ENCODE results near the gene PPP1R13B.

PPP1R13B gene

DNA sequence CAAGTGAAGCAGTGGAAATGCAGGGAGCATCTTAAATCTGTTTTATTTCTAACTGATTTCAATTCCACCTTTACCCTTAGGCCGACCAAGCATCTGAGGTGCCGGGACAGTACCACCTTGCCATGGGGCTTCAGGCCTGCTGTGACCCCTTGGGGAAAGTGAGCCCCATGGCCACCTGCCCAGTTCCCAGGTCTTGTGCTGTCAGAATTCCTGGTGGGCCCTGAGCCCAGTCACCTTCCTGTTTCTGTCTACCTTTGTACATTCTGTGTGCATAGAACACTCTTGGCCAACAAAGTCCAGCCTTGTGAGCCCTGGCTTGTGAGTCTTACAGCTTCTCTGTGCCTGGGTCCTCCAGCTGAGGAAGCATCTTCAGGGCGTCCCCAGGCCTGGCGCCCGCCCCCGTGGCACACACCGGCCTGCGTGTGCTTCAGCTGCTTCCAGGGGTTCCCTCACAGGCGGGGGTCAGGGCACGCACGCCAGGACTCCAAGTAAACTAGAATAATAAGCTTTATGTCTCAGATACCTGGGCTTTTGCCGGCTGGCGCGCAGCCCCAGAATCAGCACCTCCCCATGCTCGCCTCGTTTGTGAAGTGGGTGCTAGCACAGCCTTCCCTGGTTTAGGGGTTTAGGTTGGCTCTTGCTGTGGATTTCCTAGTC is 121.5 kb downstream of the PPP1R13B start:
- no peak for DNase-seq (ENCODE audit: low spot score)
- TF ChIP-seq, protein P1, sequence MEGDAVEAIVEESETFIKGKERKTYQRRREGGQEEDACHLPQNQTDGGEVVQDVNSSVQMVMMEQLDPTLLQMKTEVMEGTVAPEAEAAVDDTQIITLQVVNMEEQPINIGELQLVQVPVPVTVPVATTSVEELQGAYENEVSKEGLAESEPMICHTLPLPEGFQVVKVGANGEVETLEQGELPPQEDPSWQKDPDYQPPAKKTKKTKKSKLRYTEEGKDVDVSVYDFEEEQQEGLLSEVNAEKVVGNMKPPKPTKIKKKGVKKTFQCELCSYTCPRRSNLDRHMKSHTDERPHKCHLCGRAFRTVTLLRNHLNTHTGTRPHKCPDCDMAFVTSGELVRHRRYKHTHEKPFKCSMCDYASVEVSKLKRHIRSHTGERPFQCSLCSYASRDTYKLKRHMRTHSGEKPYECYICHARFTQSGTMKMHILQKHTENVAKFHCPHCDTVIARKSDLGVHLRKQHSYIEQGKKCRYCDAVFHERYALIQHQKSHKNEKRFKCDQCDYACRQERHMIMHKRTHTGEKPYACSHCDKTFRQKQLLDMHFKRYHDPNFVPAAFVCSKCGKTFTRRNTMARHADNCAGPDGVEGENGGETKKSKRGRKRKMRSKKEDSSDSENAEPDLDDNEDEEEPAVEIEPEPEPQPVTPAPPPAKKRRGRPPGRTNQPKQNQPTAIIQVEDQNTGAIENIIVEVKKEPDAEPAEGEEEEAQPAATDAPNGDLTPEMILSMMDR (IDR thresholded peaks at IDR 0.05; ENCODE audit: extremely low read depth, insufficient read depth, missing control alignments), result no peak
- in situ Hi-C loops (cut with MboI; ENCODE audit: low pct_unique_long_range_greater_than_20kb, low sequenced_read_pairs, unreplicated experiment), result no loop called here

DNA sequence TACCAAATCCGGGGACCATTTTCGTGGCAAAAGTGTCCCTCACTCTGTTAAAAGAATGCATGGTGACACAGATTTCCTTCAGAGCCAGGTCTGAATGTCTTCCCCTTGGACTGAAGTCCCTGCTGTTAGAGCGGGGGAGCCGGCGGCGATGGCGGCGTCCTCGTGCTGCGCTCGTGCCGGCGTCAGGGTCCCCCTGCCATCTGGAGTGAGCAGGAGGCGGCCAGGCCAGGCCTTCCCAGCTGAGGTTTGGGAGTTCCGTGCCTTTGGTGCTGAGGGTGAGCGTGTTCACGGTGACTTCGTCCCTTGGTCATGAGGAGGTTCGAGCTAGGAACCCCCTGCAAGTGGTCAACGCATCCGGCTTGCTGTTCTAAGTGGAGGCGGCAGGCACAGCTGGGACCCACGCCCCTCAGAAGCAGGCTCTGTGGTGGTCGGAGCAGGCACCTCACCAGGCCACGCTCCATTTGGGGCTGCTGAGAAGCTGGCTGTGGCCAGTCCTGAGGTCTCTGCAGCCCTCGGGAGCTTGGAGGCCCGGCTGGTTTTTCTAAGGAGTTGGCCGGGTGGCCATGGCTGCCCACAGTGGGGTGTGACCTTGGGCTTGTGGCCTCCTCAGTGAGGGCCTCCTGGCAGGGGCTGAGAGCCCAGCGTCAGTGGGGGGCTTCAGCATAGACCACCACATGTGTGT is 122.2 kb downstream of the PPP1R13B start:
- TF ChIP-seq, protein P1 (IDR thresholded peaks at IDR 0.05; ENCODE audit: extremely low read depth, insufficient read depth, missing control alignments), result no peak
- in situ Hi-C loops (cut with MboI; ENCODE audit: low pct_unique_long_range_greater_than_20kb, low sequenced_read_pairs, unreplicated experiment), result no loop called here
- no peak for DNase-seq (ENCODE audit: low spot score)

DNA sequence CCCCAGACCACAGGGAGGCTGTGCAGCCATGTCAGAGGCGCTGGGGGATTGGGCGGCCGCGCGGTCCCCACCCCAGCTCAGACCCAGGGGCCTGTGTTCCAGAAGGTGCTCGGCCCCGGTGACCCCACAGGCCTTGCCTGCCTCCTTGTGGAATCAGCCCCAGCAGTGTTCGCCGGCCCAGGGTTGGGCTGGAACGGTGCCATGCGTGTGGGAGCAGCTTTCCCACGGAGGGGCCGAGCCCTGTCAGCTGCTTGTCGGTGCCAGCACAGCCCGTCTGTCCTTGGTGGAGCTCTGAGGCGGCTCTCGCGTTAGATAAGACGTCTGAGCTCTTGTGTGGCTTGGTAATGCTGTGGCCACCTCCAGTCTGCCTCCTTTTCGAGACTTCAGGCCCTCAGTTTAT is 123.3 kb downstream of the PPP1R13B start:
- no peak for DNase-seq (ENCODE audit: low spot score)
- in situ Hi-C loops (cut with MboI; ENCODE audit: low pct_unique_long_range_greater_than_20kb, low sequenced_read_pairs, unreplicated experiment), result no loop called here
- TF ChIP-seq, protein P1 (IDR thresholded peaks at IDR 0.05; ENCODE audit: extremely low read depth, insufficient read depth, missing control alignments), result no peak

DNA sequence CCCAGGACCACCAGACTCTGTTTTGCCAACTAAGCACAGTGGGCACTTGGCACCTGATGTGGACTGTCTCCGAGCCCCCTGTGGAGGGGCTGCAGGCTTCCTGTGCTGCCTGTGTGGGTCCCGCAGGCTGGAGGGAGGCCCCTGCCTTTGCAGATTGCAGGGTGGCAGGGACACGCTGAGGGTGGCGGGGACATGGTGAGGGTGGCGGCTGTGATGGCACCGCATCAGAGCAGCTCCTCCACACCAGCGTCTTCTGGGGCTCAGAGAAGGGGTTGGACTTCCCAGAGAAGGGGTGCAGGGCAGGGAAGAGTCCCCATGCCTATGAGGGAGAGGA is 123.7 kb downstream of the PPP1R13B start:
- in situ Hi-C loops (cut with MboI; ENCODE audit: low pct_unique_long_range_greater_than_20kb, low sequenced_read_pairs, unreplicated experiment), result no loop called here
- TF ChIP-seq, protein P1 (IDR thresholded peaks at IDR 0.05; ENCODE audit: extremely low read depth, insufficient read depth, missing control alignments), result no peak

DNA sequence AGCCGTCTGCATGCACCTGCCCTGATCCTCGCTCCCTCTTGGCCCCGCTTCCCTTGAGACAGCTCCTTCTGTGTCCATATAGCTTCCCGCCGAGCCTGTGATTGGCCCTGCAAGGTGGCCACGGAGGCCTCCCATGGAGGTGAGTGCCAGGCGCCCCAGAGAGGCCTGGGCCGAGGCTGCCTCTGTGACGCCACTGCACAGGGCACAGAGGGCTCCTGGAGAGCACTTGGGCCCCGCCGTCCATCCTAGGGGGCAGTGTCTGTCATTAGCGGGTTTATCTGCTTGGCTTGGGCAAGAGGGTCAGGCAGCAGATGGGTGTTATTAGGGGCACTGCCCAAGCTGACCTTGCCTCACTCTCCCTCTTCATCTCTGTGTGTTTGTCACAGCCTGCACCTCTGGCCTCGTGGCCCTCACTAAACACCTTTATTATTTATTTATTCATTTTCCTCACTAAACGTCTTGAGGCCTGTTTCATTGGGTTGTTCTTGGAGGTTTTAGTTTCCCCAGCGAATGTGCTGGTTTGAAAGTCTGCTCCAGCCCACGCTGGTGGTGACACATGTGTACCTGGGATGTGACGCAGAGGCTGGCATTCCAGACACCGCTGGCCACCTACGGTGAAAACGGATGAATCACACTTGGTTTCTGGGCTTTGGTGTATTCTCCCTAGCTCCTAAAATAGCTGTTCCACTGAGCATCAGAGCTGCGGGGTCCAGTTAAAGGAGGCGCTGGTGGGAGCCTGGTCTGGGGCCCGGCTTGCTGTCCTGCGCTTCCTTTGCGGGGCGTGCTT is 125.8 kb downstream of the PPP1R13B start:
- DNase-seq (ENCODE audit: low spot score), result no peak
- in situ Hi-C loops (cut with MboI; ENCODE audit: low pct_unique_long_range_greater_than_20kb, low sequenced_read_pairs, unreplicated experiment), result no loop called here
- TF ChIP-seq, protein P1 (IDR thresholded peaks at IDR 0.05; ENCODE audit: extremely low read depth, insufficient read depth, missing control alignments), result no peak

More for the DNA sequence above, 123.7 kb downstream of the PPP1R13B start:
- no peak for DNase-seq (ENCODE audit: low spot score)

DNA sequence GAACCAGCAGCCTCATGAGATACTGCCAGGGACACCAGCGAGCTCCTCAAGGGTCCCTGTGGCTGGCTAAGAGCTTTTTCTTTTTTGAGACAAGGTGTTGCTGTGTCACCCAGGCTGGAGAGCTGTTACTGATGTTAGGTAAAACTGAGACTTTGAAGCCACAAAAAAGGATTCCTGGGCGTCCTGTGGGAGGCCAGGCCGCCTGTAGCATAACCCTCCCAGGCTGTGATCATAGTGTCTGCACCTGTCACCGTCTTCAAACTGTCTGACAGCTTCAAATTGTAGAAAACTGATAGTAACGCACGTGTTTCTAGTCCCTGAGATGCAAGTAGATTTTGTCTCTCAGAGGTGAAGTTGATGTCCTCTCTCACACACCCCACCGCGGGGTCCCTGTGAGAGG is 127.6 kb downstream of the PPP1R13B start:
- in situ Hi-C loops (cut with MboI; ENCODE audit: low pct_unique_long_range_greater_than_20kb, low sequenced_read_pairs, unreplicated experiment), result no loop called here
- TF ChIP-seq, protein P1 (IDR thresholded peaks at IDR 0.05; ENCODE audit: extremely low read depth, insufficient read depth, missing control alignments), result no peak
- no peak for DNase-seq (ENCODE audit: low spot score)
